CD14-positive monocyte (primary cell): ENCODE data around the gene NBAS. TPM values are rescaled to one million over a fixed set of nuclear protein-coding genes. Genes with fewer than 3 reads are reported as not detected.

ENCODE experiments used
- DNase-seq, 3 donors: peaks; one replicate each; pipeline ENCODE4 v3.0.0-alpha.2; 2011 to 2022
- H2AFZ ChIP-seq: 2 replicates; pipeline ENCODE4 v1.6.0; 2012; ENCODE audit warnings: mild to moderate bottlenecking, low read depth, low read length, inconsistent platforms; ENCODE audit not compliant: insufficient read depth, poor library complexity, severe bottlenecking
- H3K27ac ChIP-seq, 2 donors: 1 replicate in 1 of 2; 2 replicates in 1 of 2; pipeline ENCODE4 v1.5.1; 2012 to 2013; ENCODE audit warnings: low read length in 2 of 2, control low read depth in 1 of 2, inconsistent platforms in 1 of 2, low read depth in 1 of 2, mild to moderate bottlenecking in 1 of 2
- H3K27me3 ChIP-seq, 2 donors: one replicate each; pipeline versions ENCODE4 v1.6.0 to v1.6.1; 2011 to 2013; ENCODE audit warnings: low read length in 2 of 2; ENCODE audit not compliant: control insufficient read depth in 2 of 2, insufficient read depth in 2 of 2
- H3K36me3 ChIP-seq, 2 donors: replicated peaks in 1 of 2; 1 replicate in 1 of 2; 2 replicates in 1 of 2; pipeline versions ENCODE4 v1.5.1 to v1.6.1; 2012 to 2013; ENCODE audit warnings: low read length in 2 of 2, control low read depth in 1 of 2, inconsistent platforms in 1 of 2, mild to moderate bottlenecking in 1 of 2; ENCODE audit not compliant: insufficient read depth in 2 of 2, control insufficient read depth in 1 of 2
- H3K4me1 ChIP-seq, 2 donors: 1 replicate in 1 of 2; 2 replicates in 1 of 2; pipeline versions ENCODE4 v1.5.1 to v1.6.1; 2012 to 2013; ENCODE audit warnings: low read length in 2 of 2, control low read depth in 1 of 2, inconsistent platforms in 1 of 2, mild to moderate bottlenecking in 1 of 2, moderate library complexity in 1 of 2; ENCODE audit not compliant: insufficient read depth in 2 of 2, control insufficient read depth in 1 of 2
- H3K4me2 ChIP-seq: replicated peaks from 2 replicates; pipeline ENCODE3; 2012; ENCODE audit warnings: low read length, moderate library complexity, mild to moderate bottlenecking; ENCODE audit not compliant: poor library complexity, severe bottlenecking; ENCODE audit errors: extremely low read depth
- H3K4me3 ChIP-seq, 3 experiments: fragments of 200-600 bp in 1 of 3; sonication (generic) in 1 of 3; replicated peaks in 1 of 3; 1 replicate in 2 of 3; 2 replicates in 1 of 3; pipeline ENCODE4 v1.5.1; 2011 to 2013; ENCODE audit warnings: low read length in 3 of 3, mild to moderate bottlenecking in 3 of 3, control low read depth in 2 of 3, low read depth in 2 of 3, inconsistent platforms in 1 of 3, moderate library complexity in 1 of 3
- H3K79me2 ChIP-seq: 2 replicates; pipeline ENCODE4 v1.6.0; 2012; ENCODE audit warnings: mild to moderate bottlenecking, control low read depth, inconsistent platforms, low read length, moderate library complexity; ENCODE audit not compliant: insufficient read depth
- H3K9ac ChIP-seq: 2 replicates; pipeline ENCODE4 v1.6.0; 2017; ENCODE audit warnings: low read length, mild to moderate bottlenecking; ENCODE audit not compliant: insufficient read depth, poor library complexity, severe bottlenecking
- H3K9me3 ChIP-seq, 2 donors: replicated peaks in 1 of 2; 1 replicate in 1 of 2; 2 replicates in 1 of 2; pipeline versions ENCODE4 v1.5.1 to v1.6.1; 2012 to 2013; ENCODE audit warnings: low read length in 2 of 2, control low read depth in 1 of 2; ENCODE audit not compliant: control insufficient read depth in 1 of 2, insufficient read depth in 1 of 2
- H4K20me1 ChIP-seq: 2 replicates; pipeline ENCODE4 v1.6.0; 2012; ENCODE audit warnings: mild to moderate bottlenecking, low read length, control low read depth, moderate library complexity; ENCODE audit not compliant: insufficient read depth
- H3K27ac Mint-ChIP-seq, 7 donors: one replicate each; pipeline ENCODE4 v1.8.0; 2020; ENCODE audit warnings: mild to moderate bottlenecking in 7 of 7, mixed read lengths in 7 of 7, moderate library complexity in 6 of 7, inconsistent platforms in 2 of 7
- H3K27me3 Mint-ChIP-seq, 3 donors: one replicate each; pipeline ENCODE4 v1.8.0; 2021 to 2022; ENCODE audit warnings: low read depth in 3 of 3, mild to moderate bottlenecking in 3 of 3, mixed read lengths in 3 of 3, moderate library complexity in 3 of 3, inconsistent platforms in 1 of 3
- H3K36me3 Mint-ChIP-seq, 2 donors: one replicate each; pipeline ENCODE4 v1.8.0; 2020; ENCODE audit warnings: mixed read lengths in 2 of 2, inconsistent platforms in 1 of 2, mild to moderate bottlenecking in 1 of 2
- H3K4me1 Mint-ChIP-seq: one replicate; pipeline ENCODE4 v1.8.0; 2020; ENCODE audit warnings: mild to moderate bottlenecking, mixed read lengths
- H3K4me3 Mint-ChIP-seq, 2 donors: one replicate each; pipeline ENCODE4 v1.8.0; 2020; ENCODE audit warnings: mild to moderate bottlenecking in 2 of 2, mixed read lengths in 2 of 2, moderate library complexity in 1 of 2
- H3K9me3 Mint-ChIP-seq, 7 donors: one replicate each; pipeline ENCODE4 v1.8.0; 2020 to 2022; ENCODE audit warnings: mixed read lengths in 7 of 7, mild to moderate bottlenecking in 6 of 7, moderate library complexity in 6 of 7, inconsistent platforms in 2 of 7
- WGBS: methylation state at CpG from one replicate; pipeline ENCODE4 v1.1.5; 2013; ENCODE audit warnings: missing lambda C conversion rate; ENCODE audit not compliant: insufficient coverage; 5-methylcytosine and 5-hydroxymethylcytosine counted together
- intact Hi-C, 2 donors: fragments of 100-400 bp; cut with micrococcal nuclease; formaldehyde crosslinking; loops; one replicate each; pipeline versions ENCODE4 v1.15.0 to v1.15.1; 2023
- polyA plus RNA-seq, 3 donors: library from polyadenylated mRNA; depleted of rRNA in 1 of 3; unstranded in 2 of 3; stranded (reverse) in 1 of 3; fragments of 300-500 nt in 2 of 3; fragments of >200 nt in 1 of 3; fragmentation: Illumina TruSeq in 2 of 3; gene quantifications; 1 replicate in 2 of 3; 2 replicates in 1 of 3; pipeline ENCODE4 v1.2.3, GENCODE V29; 2012 to 2021
- TF ChIP-seq, protein P1 (sequence below): fragments of 200-600 bp; IDR thresholded peaks from one replicate; pipeline ENCODE4 v1.8.0; 2022; ENCODE audit warnings: antibody characterized with exemption, mild to moderate bottlenecking

NBAS gene
- polyA plus RNA-seq, 3 donors, result 8.9 to 10.9 (median 8.9) TPM

DNA sequence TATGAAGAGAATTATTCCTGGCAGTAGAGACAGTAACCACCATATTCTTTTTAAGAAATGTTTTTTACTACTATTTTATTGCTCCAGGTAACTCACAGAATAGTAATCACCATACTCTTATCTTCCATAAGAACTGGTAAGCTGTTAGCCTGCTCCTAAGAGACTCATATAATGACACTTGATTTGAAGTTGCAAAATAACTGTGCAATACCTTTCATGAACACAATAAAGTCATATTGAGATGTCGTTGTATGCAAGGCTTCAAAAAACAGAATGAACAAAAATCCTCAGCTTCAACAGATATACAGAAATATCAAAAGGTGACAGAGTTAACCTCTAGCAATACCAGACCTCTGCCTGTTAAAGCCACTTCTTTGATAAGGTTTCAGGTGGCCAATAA is 360.1 kb downstream of the NBAS start:
- WGBS, result no CpG with 5 or more reads among the region's 1 CpG
- peaks cover 12 to 20% of the 10 kb centered on the region in 2 donors for H3K36me3 Mint-ChIP-seq
- DNase-seq, result no peak
- H3K9me3 Mint-ChIP-seq, result peaks cover 0 to 6% (median 1%) of the 10 kb centered on the region in 7 donors
- Histone ChIP-seq H3K4me1 (no peaks in the 10 kb centered on the region), H3K9me3 (no peaks in the 10 kb centered on the region), H3K27me3 (no peaks in the 10 kb centered on the region), H2AFZ (no peak overlapping the region), H3K4me3 (no peak overlapping the region), H3K79me2 (no peaks in the 10 kb centered on the region), H3K9ac (no peak overlapping the region), H3K27ac (no peak overlapping the region), H3K4me2 (no peak overlapping the region), H4K20me1 (no peaks in the 10 kb centered on the region), H3K36me3 (no peaks in the 10 kb centered on the region)
- H3K27me3 Mint-ChIP-seq, result no peaks in the 10 kb centered on the region
- intact Hi-C loops, result no loop called here
- H3K4me1 Mint-ChIP-seq, result no peaks in the 10 kb centered on the region
- TF ChIP-seq, protein P1, sequence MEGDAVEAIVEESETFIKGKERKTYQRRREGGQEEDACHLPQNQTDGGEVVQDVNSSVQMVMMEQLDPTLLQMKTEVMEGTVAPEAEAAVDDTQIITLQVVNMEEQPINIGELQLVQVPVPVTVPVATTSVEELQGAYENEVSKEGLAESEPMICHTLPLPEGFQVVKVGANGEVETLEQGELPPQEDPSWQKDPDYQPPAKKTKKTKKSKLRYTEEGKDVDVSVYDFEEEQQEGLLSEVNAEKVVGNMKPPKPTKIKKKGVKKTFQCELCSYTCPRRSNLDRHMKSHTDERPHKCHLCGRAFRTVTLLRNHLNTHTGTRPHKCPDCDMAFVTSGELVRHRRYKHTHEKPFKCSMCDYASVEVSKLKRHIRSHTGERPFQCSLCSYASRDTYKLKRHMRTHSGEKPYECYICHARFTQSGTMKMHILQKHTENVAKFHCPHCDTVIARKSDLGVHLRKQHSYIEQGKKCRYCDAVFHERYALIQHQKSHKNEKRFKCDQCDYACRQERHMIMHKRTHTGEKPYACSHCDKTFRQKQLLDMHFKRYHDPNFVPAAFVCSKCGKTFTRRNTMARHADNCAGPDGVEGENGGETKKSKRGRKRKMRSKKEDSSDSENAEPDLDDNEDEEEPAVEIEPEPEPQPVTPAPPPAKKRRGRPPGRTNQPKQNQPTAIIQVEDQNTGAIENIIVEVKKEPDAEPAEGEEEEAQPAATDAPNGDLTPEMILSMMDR, result no peak
- H3K4me3 Mint-ChIP-seq, result no peak overlapping the region
- no peak overlapping the region for H3K27ac Mint-ChIP-seq

DNA sequence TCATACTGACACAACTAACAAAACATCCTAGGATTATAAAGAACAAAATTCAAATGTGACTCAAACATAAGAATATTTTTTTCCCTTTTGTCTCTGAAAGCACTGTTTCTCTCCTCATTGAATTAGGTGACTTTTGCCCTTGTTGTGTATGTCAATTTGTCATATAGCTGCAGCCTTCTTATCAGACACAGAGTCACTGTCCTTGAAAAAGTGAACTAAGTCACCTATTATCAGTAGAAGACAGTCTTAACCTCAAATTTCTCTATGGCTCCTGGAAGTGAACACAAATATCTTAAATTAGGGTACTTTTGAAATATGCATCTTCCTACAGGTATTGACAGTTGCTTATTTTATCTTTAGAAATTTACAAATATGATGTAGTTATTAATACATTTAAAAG is 360.6 kb downstream of the NBAS start:
- Mint-ChIP-seq H3K36me3 (peaks cover 12 to 16% of the 10 kb centered on the region in 2 donors), H3K27ac (no peak overlapping the region), H3K4me1 (no peaks in the 10 kb centered on the region), H3K27me3 (no peaks in the 10 kb centered on the region), H3K4me3 (no peak overlapping the region), H3K9me3 (peaks cover 0 to 5% (median 0%) of the 10 kb centered on the region in 7 donors)
- Histone ChIP-seq H3K4me3 (no peak overlapping the region), H4K20me1 (no peaks in the 10 kb centered on the region), H3K9me3 (no peaks in the 10 kb centered on the region), H3K36me3 (no peaks in the 10 kb centered on the region), H3K9ac (no peak overlapping the region), H3K4me1 (no peaks in the 10 kb centered on the region), H3K79me2 (no peaks in the 10 kb centered on the region), H3K27me3 (no peaks in the 10 kb centered on the region), H3K4me2 (no peak overlapping the region), H2AFZ (no peak overlapping the region), H3K27ac (no peak overlapping the region)
- TF ChIP-seq, protein P1, result no peak
- intact Hi-C loops, result no loop called here
- no peak for DNase-seq
